Endothelial cell of umbilical vein (primary cell): ENCODE results near the gene MYO18A. TPM values are rescaled to one million over a fixed set of nuclear protein-coding genes. Genes with fewer than 3 reads are reported as not detected.

Experiments
- BruUV-seq: library from RNA; stranded (reverse); fragments of 400-500 nt; replicated peaks from 2 replicates; lab custom pipeline; 2021; lab: Mats Ljungman, UMichigan
- CTCF ChIA-PET: fragments of 300-600, 350-600 bp; sonication (Branson Sonifier 250); formaldehyde crosslinking; loops from one replicate; lab custom pipeline; 2021; ENCODE audit warnings: antibody characterized with exemption, inconsistent platforms; lab: Charles Lee
- POLR2A ChIA-PET: fragments of 300-600, 350-600 bp; sonication (Branson Sonifier 250); formaldehyde crosslinking; loops from one replicate; lab custom pipeline; 2021; ENCODE audit warnings: antibody characterized with exemption, inconsistent platforms; lab: Charles Lee
- DNase-seq: peaks from one replicate; pipeline ENCODE4 v3.0.0-alpha.2; 2011; ENCODE audit warnings: low read depth, low spot score
- FAIRE-seq: peaks from 2 replicates; lab custom pipeline; 2011; peaks lifted over from hg19 to GRCh38; lab: Jason Lieb, UNC
- H2AFZ ChIP-seq: 2 replicates; pipeline ENCODE4 v1.6.0; 2012; ENCODE audit warnings: low read depth, low read length, control low read depth, inconsistent platforms
- H3K27ac ChIP-seq: 2 replicates; pipeline ENCODE4 v1.5.1; 2011; ENCODE audit warnings: low read depth, mild to moderate bottlenecking, control low read depth, low read length, moderate library complexity; ENCODE audit not compliant: insufficient read depth
- H3K27me3 ChIP-seq, 2 experiments: 2 replicates each; pipeline versions ENCODE4 v1.6.0 to v1.6.1; 2011; ENCODE audit warnings: low read length in 2 of 2, mixed read lengths in 1 of 2; ENCODE audit not compliant: control insufficient read depth in 2 of 2, insufficient read depth in 2 of 2
- H3K36me3 ChIP-seq, 2 experiments: 2 replicates in 1 of 2; 3 replicates in 1 of 2; pipeline ENCODE4 v1.5.1; 2011; ENCODE audit warnings: low read length in 2 of 2, mild to moderate bottlenecking in 1 of 2, moderate library complexity in 1 of 2; ENCODE audit not compliant: control insufficient read depth in 2 of 2, insufficient read depth in 2 of 2; ENCODE audit errors: extremely low read depth in 1 of 2
- H3K4me1 ChIP-seq: 3 replicates; pipeline ENCODE4 v1.5.1; 2011; ENCODE audit warnings: mild to moderate bottlenecking, low read length; ENCODE audit not compliant: control insufficient read depth, insufficient read depth; ENCODE audit errors: extremely low read depth
- H3K4me2 ChIP-seq: 2 replicates; pipeline ENCODE4 v1.6.1; 2011; ENCODE audit warnings: low read length, control low read depth, mixed read lengths; ENCODE audit not compliant: insufficient read depth
- H3K4me3 ChIP-seq, 3 experiments: fragments of 200-600 bp in 1 of 3; sonication (generic), shearing (Covaris generic) in 1 of 3; replicated peaks in 1 of 3; 2 replicates each; pipeline ENCODE4 v1.5.1; 2011 to 2016; ENCODE audit warnings: control low read depth in 3 of 3, low read length in 3 of 3, mild to moderate bottlenecking in 2 of 3, inconsistent platforms in 1 of 3, low read depth in 1 of 3, moderate library complexity in 1 of 3; ENCODE audit not compliant: insufficient read depth in 1 of 3
- H3K79me2 ChIP-seq: 2 replicates; pipeline ENCODE4 v1.6.0; 2012; ENCODE audit warnings: low read length, inconsistent platforms; ENCODE audit not compliant: control insufficient read depth, insufficient read depth
- H3K9ac ChIP-seq: replicated peaks from 2 replicates; pipeline ENCODE3; 2011; ENCODE audit warnings: low read length, control low read depth; ENCODE audit not compliant: insufficient read depth; ENCODE audit errors: extremely low read depth
- H3K9me1 ChIP-seq: replicated peaks from 3 replicates; pipeline ENCODE4 v1.6.0; 2011; ENCODE audit warnings: mild to moderate bottlenecking, low read length; ENCODE audit not compliant: control insufficient read depth, insufficient read depth; ENCODE audit errors: extremely low read depth
- H3K9me3 ChIP-seq: replicated peaks from 2 replicates; pipeline ENCODE4 v1.5.1; 2012; ENCODE audit warnings: low read length, inconsistent platforms; ENCODE audit not compliant: control insufficient read depth, insufficient read depth
- H4K20me1 ChIP-seq: replicated peaks from 2 replicates; pipeline ENCODE3; 2011; ENCODE audit warnings: mild to moderate bottlenecking, low read length; ENCODE audit not compliant: control insufficient read depth, insufficient read depth; ENCODE audit errors: extremely low read depth
- CTCF ChIP-seq, 2 donors: IDR thresholded peaks; 1 replicate in 1 of 2; 2 replicates in 1 of 2; pipeline ENCODE4 v1.5.1; 2011; ENCODE audit warnings: low read length in 2 of 2, mild to moderate bottlenecking in 2 of 2, moderate library complexity in 2 of 2, control low read depth in 1 of 2, inconsistent platforms in 1 of 2, low read depth in 1 of 2; ENCODE audit not compliant: insufficient read depth in 1 of 2; ENCODE audit errors: extremely low read depth in 1 of 2
- EZH2 ChIP-seq: IDR thresholded peaks from 2 replicates; pipeline ENCODE4 v1.6.1; 2012; ENCODE audit warnings: borderline replicate concordance, low read depth, mild to moderate bottlenecking, moderate library complexity, low read length, inconsistent platforms; ENCODE audit not compliant: severe bottlenecking
- FOS ChIP-seq: IDR thresholded peaks from 2 replicates; pipeline ENCODE4 v1.6.1; 2011; ENCODE audit warnings: mild to moderate bottlenecking, low read length, moderate library complexity, borderline replicate concordance; ENCODE audit not compliant: insufficient read depth
- GATA2 ChIP-seq: IDR thresholded peaks from 2 replicates; pipeline ENCODE4 v1.7.0; 2011; ENCODE audit warnings: low read depth, mild to moderate bottlenecking, moderate library complexity, mixed read lengths, low read length; ENCODE audit not compliant: insufficient read length, insufficient read depth
- JUN ChIP-seq: IDR thresholded peaks from 2 replicates; pipeline ENCODE4 v1.6.1; 2011; ENCODE audit warnings: borderline replicate concordance, low read depth; ENCODE audit not compliant: insufficient read length, insufficient read depth
- MAX ChIP-seq: IDR thresholded peaks from 2 replicates; pipeline ENCODE4 v1.6.1; 2011; ENCODE audit not compliant: insufficient read depth, insufficient read length
- MYC ChIP-seq: IDR thresholded peaks from one replicate; pipeline ENCODE4 v1.6.1; 2011; ENCODE audit warnings: mild to moderate bottlenecking, low read depth, low read length
- POLR2A ChIP-seq: IDR thresholded peaks from 2 replicates; pipeline ENCODE4 v1.6.1; 2012; ENCODE audit warnings: low read depth, mild to moderate bottlenecking, control low read depth, low read length
- POLR2AphosphoS5 ChIP-seq: IDR thresholded peaks from 2 replicates; pipeline ENCODE4 v1.6.1; 2012; ENCODE audit warnings: low read depth, mild to moderate bottlenecking, control low read depth, low read length, moderate library complexity; ENCODE audit not compliant: insufficient read depth
- dilution Hi-C: fragments of 300-500 bp; cut with MboI; formaldehyde crosslinking; loops from one replicate; pipeline ENCODE4 v1.15.0; 2019; ENCODE audit warnings: low sequenced_read_pairs; ENCODE audit not compliant: extremely low pct_ligation_motif_present
- intact Hi-C: fragments of 100-400 bp; cut with micrococcal nuclease; formaldehyde crosslinking; loops from one replicate; pipeline ENCODE4 v1.10.0; 2022
- polyA plus RNA-seq, 4 experiments: library from polyadenylated mRNA; depleted of rRNA in 3 of 4; stranded (reverse) in 3 of 4; unstranded in 1 of 4; fragments of >200 nt; gene quantifications; 2 replicates each; pipeline versions ENCODE4 v1.2.1 to v1.2.3, GENCODE V29; 2011 to 2012; ENCODE audit warnings: missing spikeins in 1 of 4
- total RNA-seq: library from RNA; stranded (reverse); gene quantifications from 2 replicates; pipeline ENCODE4 v1.2.3, GENCODE V29; 2021

The MYO18A gene
- total and polyA plus RNA-seq, 2 donors (not counting 3 experiments of a cell fraction or from before 2014, with no cell fraction given): 3.9 to 28.3 TPM

GRCh38 chr17:29149431-29150064 lies 30.6 kb downstream of the MYO18A start:
- H3K9me3 ChIP-seq: no peaks in the 10 kb centered on the region
- H3K4me2 ChIP-seq: peak overlapping the region; percentile 90
- H2AFZ ChIP-seq: peak overlapping the region; percentile 98
- no peaks in the 10 kb centered on the region for H4K20me1 ChIP-seq
- H3K79me2 ChIP-seq: no peaks in the 10 kb centered on the region
- intact Hi-C loops: loop anchor here (1.0 to 2.0 kb wide), 2 partner anchors 70 to 441 kb away; no protein-coding TSS in a partner anchor
- H3K4me3 ChIP-seq: peak overlapping the region in 2 of 3 experiments; percentile 31 to 74
- peak overlapping the region; percentile 58 for H3K9ac ChIP-seq
- dilution Hi-C loops: no loop called here
- POLR2A ChIA-PET: interaction anchor here (0.5 to 1.1 kb wide), 5 partner anchors 31 to 417 kb away, joined by 3 to 5 read pairs (median 3); partner anchors contain the start of genes ABHD15, MYO18A and NUFIP2
- H3K27ac ChIP-seq: peak overlapping the region; percentile 32
- DNase-seq (no peak), FAIRE-seq (no peak)
- H3K27me3 ChIP-seq: no peaks in the 10 kb centered on the region
- peaks cover 21% of the 10 kb centered on the region for H3K4me1 ChIP-seq
- no peaks in the 10 kb centered on the region for H3K36me3 ChIP-seq
- BruUV-seq: no TSS peak
- TF ChIP-seq POLR2AphosphoS5 (no peak), MYC (no peak), MAX (no peak), FOS (no peak), GATA2 (no peak), JUN (no peak), CTCF (IDR thresholded peaks at IDR 0.05; ENCODE audit: extremely low read depth in 1 of 2, insufficient read depth in 1 of 2, low read depth in 1 of 2, low read length in 2 of 2) (no peak), POLR2A (no peak), EZH2 (no peak)
- CTCF ChIA-PET: interaction anchor here (0.6 to 13.7 kb wide), 43 partner anchors 8 to 468 kb away, joined by 3 to 329 read pairs (median 5); partner anchors contain the start of genes MYO18A and NUFIP2
- H3K9me1 ChIP-seq: no peaks in the 10 kb centered on the region
